Fibroblast of lung (primary cell): ENCODE data around the gene WDR4. TPM values are rescaled to one million over a fixed set of nuclear protein-coding genes. Genes with fewer than 3 reads are reported as not detected.

Experiments used
- DNase-seq, 2 donors: peaks; one replicate each; pipeline versions ENCODE4 v3.0.0 to v3.0.0-alpha.2; 2010; ENCODE audit warnings: low read depth in 2 of 2
- H2AFZ ChIP-seq: 2 replicates; pipeline ENCODE4 v1.5.1; 2012; ENCODE audit warnings: low read length, control low read depth, inconsistent platforms
- H3K27ac ChIP-seq: 2 replicates; pipeline ENCODE4 v1.5.1; 2011; ENCODE audit warnings: low read length, control low read depth; ENCODE audit not compliant: insufficient read depth
- H3K27me3 ChIP-seq: 2 replicates; pipeline ENCODE4 v1.5.1; 2011; ENCODE audit warnings: mild to moderate bottlenecking, low read length; ENCODE audit not compliant: control insufficient read depth, insufficient read depth
- H3K36me3 ChIP-seq: 2 replicates; pipeline ENCODE4 v1.5.1; 2011; ENCODE audit warnings: low read length; ENCODE audit not compliant: control insufficient read depth, insufficient read depth
- H3K4me1 ChIP-seq: 2 replicates; pipeline ENCODE4 v1.5.1; 2011; ENCODE audit warnings: low read length; ENCODE audit not compliant: control insufficient read depth, insufficient read depth; ENCODE audit errors: extremely low read depth
- H3K4me2 ChIP-seq: 2 replicates; pipeline ENCODE4 v1.5.1; 2011; ENCODE audit warnings: low read length, control low read depth; ENCODE audit not compliant: insufficient read depth; ENCODE audit errors: extremely low read depth
- H3K4me3 ChIP-seq, 4 experiments: fragments of 200-600 bp in 1 of 4; sonication (generic) in 1 of 4; replicated peaks in 1 of 4; 2 replicates each; pipeline ENCODE4 v1.5.1; 2011 to 2016; ENCODE audit warnings: low read length in 4 of 4, low read depth in 3 of 4, mild to moderate bottlenecking in 3 of 4, control low read depth in 2 of 4, inconsistent platforms in 1 of 4, mixed read lengths in 1 of 4; ENCODE audit not compliant: insufficient read depth in 1 of 4; ENCODE audit errors: control extremely low read depth in 1 of 4
- H3K79me2 ChIP-seq: 2 replicates; pipeline ENCODE4 v1.5.1; 2012; ENCODE audit warnings: mild to moderate bottlenecking, low read length, inconsistent platforms; ENCODE audit not compliant: control insufficient read depth, insufficient read depth
- H3K9ac ChIP-seq: 2 replicates; pipeline ENCODE4 v1.5.1; 2011; ENCODE audit warnings: mild to moderate bottlenecking, low read length, control low read depth; ENCODE audit not compliant: insufficient read depth
- H3K9me3 ChIP-seq: 2 replicates; pipeline ENCODE4 v1.5.1; 2012; ENCODE audit warnings: low read depth, low read length; ENCODE audit not compliant: control insufficient read depth, insufficient read depth
- H4K20me1 ChIP-seq: 2 replicates; pipeline ENCODE4 v1.5.1; 2011; ENCODE audit warnings: low read length; ENCODE audit not compliant: control insufficient read depth, insufficient read depth; ENCODE audit errors: extremely low read depth
- EZH2 ChIP-seq: IDR thresholded peaks from 2 replicates; pipeline ENCODE4 v1.5.1; 2012; ENCODE audit warnings: low read length, control low read depth, mild to moderate bottlenecking; ENCODE audit errors: missing control alignments
- polyA plus RNA-seq, 2 donors: library from polyadenylated mRNA; depleted of rRNA in 1 of 2; stranded (reverse) in 1 of 2; unstranded in 1 of 2; fragments of >200 nt; gene quantifications; 2 replicates each; pipeline ENCODE4 v1.2.1, GENCODE V29; 2011 to 2012; ENCODE audit warnings: missing spikeins in 1 of 2
- total RNA-seq: library from RNA; depleted of rRNA; stranded (reverse); fragments of >200 nt; gene quantifications from 2 replicates; pipeline ENCODE4 v1.2.1, GENCODE V29; 2014
- TF ChIP-seq, protein P1 (sequence below), 2 donors: IDR thresholded peaks in 1 of 2; conservative IDR thresholded peaks in 1 of 2; 1 replicate in 1 of 2; 2 replicates in 1 of 2; pipeline ENCODE4 v1.5.1; 2011 to 2012; ENCODE audit warnings: low read length in 2 of 2, control low read depth in 1 of 2, inconsistent platforms in 1 of 2, low read depth in 1 of 2, mild to moderate bottlenecking in 1 of 2

The WDR4 gene
- total and polyA plus RNA-seq, 2 donors (not counting 1 experiment from before 2014, with no cell fraction given): 8.2 to 10.2 TPM

DNA sequence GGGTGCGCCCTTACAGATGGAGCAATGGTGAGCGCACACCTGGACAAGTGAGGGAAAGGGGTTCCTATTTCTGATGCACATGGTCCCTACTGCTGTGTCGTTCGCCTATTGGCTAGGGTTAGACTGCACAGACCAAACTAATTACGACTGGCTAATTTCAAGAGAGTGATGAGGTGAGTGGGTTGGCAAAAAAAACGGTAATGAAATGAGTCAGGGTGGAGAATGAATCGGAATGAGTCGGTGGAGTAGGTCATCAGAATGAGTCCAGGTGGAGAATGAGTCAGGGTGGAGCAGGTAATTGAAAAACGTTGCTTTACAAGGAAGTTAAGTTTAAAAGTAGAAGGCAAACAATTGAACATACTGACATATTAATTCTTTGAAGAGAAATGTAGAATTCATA lies 79.8 kb downstream of the WDR4 start:
- H3K9ac ChIP-seq: no peak overlapping the region
- H4K20me1 ChIP-seq: no peaks in the 10 kb centered on the region
- H3K9me3 ChIP-seq: no peaks in the 10 kb centered on the region
- TF ChIP-seq EZH2: no peak
- TF ChIP-seq, protein P1, sequence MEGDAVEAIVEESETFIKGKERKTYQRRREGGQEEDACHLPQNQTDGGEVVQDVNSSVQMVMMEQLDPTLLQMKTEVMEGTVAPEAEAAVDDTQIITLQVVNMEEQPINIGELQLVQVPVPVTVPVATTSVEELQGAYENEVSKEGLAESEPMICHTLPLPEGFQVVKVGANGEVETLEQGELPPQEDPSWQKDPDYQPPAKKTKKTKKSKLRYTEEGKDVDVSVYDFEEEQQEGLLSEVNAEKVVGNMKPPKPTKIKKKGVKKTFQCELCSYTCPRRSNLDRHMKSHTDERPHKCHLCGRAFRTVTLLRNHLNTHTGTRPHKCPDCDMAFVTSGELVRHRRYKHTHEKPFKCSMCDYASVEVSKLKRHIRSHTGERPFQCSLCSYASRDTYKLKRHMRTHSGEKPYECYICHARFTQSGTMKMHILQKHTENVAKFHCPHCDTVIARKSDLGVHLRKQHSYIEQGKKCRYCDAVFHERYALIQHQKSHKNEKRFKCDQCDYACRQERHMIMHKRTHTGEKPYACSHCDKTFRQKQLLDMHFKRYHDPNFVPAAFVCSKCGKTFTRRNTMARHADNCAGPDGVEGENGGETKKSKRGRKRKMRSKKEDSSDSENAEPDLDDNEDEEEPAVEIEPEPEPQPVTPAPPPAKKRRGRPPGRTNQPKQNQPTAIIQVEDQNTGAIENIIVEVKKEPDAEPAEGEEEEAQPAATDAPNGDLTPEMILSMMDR (conservative IDR thresholded peaks at IDR 0.05 in 1 of 2, IDR thresholded peaks at IDR 0.05 in 1 of 2; ENCODE audit: low read depth in 1 of 2, low read length in 2 of 2): no peak
- H3K27me3 ChIP-seq: no peaks in the 10 kb centered on the region
- H3K4me1 ChIP-seq: no peaks in the 10 kb centered on the region
- no peak overlapping the region for H3K27ac ChIP-seq
- DNase-seq: no peak
- H3K36me3 ChIP-seq: no peaks in the 10 kb centered on the region
- no peaks in the 10 kb centered on the region for H3K79me2 ChIP-seq
- H3K4me2 ChIP-seq: no peak overlapping the region
- H3K4me3 ChIP-seq: no peak overlapping the region
- H2AFZ ChIP-seq: no peak overlapping the region

Other genes starting within 250 kb of the WDR4 start
- gene PDE9A, start 225.9 kb downstream of the WDR4 start, total RNA-seq: 1.8 TPM in 2 replicates
- gene PDE9A, start 225.9 kb downstream of the WDR4 start, polyA plus RNA-seq: 2.5 and 4.4 TPM in 2 replicates
- gene NDUFV3, start 13.8 kb upstream of the WDR4 start, total RNA-seq: 37.7 and 43.7 TPM in 2 replicates
- gene NDUFV3, start 13.8 kb upstream of the WDR4 start, polyA plus RNA-seq: 38.2 and 48.0 TPM in 2 replicates
- gene ERVH48-1, start 46.1 kb upstream of the WDR4 start, total RNA-seq: not detected in 2 replicates
- gene ERVH48-1, start 46.1 kb upstream of the WDR4 start, polyA plus RNA-seq: 0.06 TPM in 1 of 2 replicates, not detected in the other
- 8.5 and 12.2 TPM in 2 replicates for gene PKNOX1, start 95.0 kb upstream of the WDR4 start, total RNA-seq
- gene PKNOX1, start 95.0 kb upstream of the WDR4 start, polyA plus RNA-seq: 43.8 and 67.5 TPM in 2 replicates
- 54.4 and 113 TPM in 2 replicates for gene CBS, start 196.3 kb upstream of the WDR4 start, total RNA-seq
- gene CBS, start 196.3 kb upstream of the WDR4 start, polyA plus RNA-seq: 14.3 and 14.6 TPM in 2 replicates
- 12.7 and 15.2 TPM in 2 replicates for gene U2AF1, start 228.0 kb upstream of the WDR4 start, total RNA-seq
- 37.4 and 40.1 TPM in 2 replicates for gene U2AF1, start 228.0 kb upstream of the WDR4 start, polyA plus RNA-seq